GM12878 (cell line): ENCODE measurements around the gene FOXF1. TPM values are rescaled to one million over a fixed set of nuclear protein-coding genes. Genes with fewer than 3 reads are reported as not detected.
A peak's percentile ranks its signal among the peaks of the same experiment; 100 is the strongest.

Experiments
- CTCF ChIP-seq, 3 experiments: IDR thresholded peaks in 2 of 3; conservative IDR thresholded peaks in 1 of 3; 2 replicates each; pipeline ENCODE4 v1.5.1; 2011; ENCODE audit warnings: low read depth in 3 of 3, low read length in 3 of 3, mild to moderate bottlenecking in 3 of 3, control low read depth in 2 of 3, moderate library complexity in 2 of 3, inconsistent platforms in 1 of 3, mixed read lengths in 1 of 3; ENCODE audit not compliant: control insufficient read depth in 2 of 3, insufficient read depth in 1 of 3; ENCODE audit errors: extremely low read depth in 1 of 3
- HSF1 ChIP-seq: fragments of 150-350 bp; IDR thresholded peaks from 2 replicates; pipeline ENCODE4 v1.6.1; 2014; ENCODE audit warnings: mild to moderate bottlenecking, low read depth, low read length
- KAT2A ChIP-seq: conservative IDR thresholded peaks from 2 replicates; pipeline ENCODE4 v1.6.1; 2011; ENCODE audit warnings: low read depth, low read length; ENCODE audit not compliant: control insufficient read depth
- KDM1A ChIP-seq: fragments of 200-600 bp; sonication (generic); IDR thresholded peaks from 2 replicates; pipeline ENCODE4 v1.6.1; 2016; ENCODE audit warnings: borderline replicate concordance
- MAX ChIP-seq: IDR thresholded peaks from 2 replicates; pipeline ENCODE4 v1.6.1; 2012; ENCODE audit warnings: low read depth, low read length, improper control_type of control experiment
- MEF2A ChIP-seq: IDR thresholded peaks from 2 replicates; pipeline ENCODE4 v1.6.1; 2011; ENCODE audit warnings: low read depth, mild to moderate bottlenecking, low read length, moderate library complexity; ENCODE audit not compliant: insufficient read depth
- PAX5 ChIP-seq: IDR thresholded peaks from 2 replicates; pipeline ENCODE4 v1.6.1; 2011; ENCODE audit warnings: low read depth, low read length, borderline replicate concordance
- RAD21 ChIP-seq: IDR thresholded peaks from 2 replicates; pipeline ENCODE4 v1.6.1; 2011; ENCODE audit warnings: mild to moderate bottlenecking, low read depth, low read length, moderate library complexity; ENCODE audit not compliant: insufficient read depth
- SREBF1 ChIP-seq: IDR thresholded peaks from 2 replicates; pipeline ENCODE4 v1.6.1; 2012; ENCODE audit warnings: mild to moderate bottlenecking, low read length
- STAT1 ChIP-seq: fragments of 450-650 bp; conservative IDR thresholded peaks from 2 replicates; pipeline ENCODE4 v1.6.1; 2014; ENCODE audit warnings: antibody characterized with exemption, mild to moderate bottlenecking
- TCF12 ChIP-seq: IDR thresholded peaks from 2 replicates; pipeline ENCODE4 v1.6.1; 2011; ENCODE audit warnings: low read depth, mild to moderate bottlenecking, low read length
- TCF3 ChIP-seq: IDR thresholded peaks from 2 replicates; pipeline ENCODE4 v1.6.1; 2012; ENCODE audit warnings: low read depth, mild to moderate bottlenecking, low read length, borderline replicate concordance; ENCODE audit not compliant: insufficient read depth
- polyA plus RNA-seq, 11 experiments: library from polyadenylated mRNA; depleted of rRNA in 4 of 11; unstranded in 6 of 11; stranded (reverse) in 5 of 11; fragments of >200 nt; fragmentation: Nextera tagmentation in 4 of 11; fragmentation: Illumina TruSeq in 1 of 11; extraction: Ambion mirVana in 4 of 11; extraction: Trizol in 1 of 11; gene quantifications; 1 replicate in 1 of 11; 2 replicates in 10 of 11; pipeline versions ENCODE4 v1.2.1 to v1.2.3, GENCODE V29; 2011 to 2016; ENCODE audit warnings: inconsistent platforms in 2 of 11, missing spikeins in 2 of 11, low read depth in 1 of 11
- total RNA-seq, 4 experiments: library from RNA; depleted of rRNA in 3 of 4; stranded (reverse); fragments of >200 nt in 3 of 4; fragmentation: Illumina TruSeq in 1 of 4; extraction: Trizol in 1 of 4; gene quantifications; 2 replicates each; pipeline versions ENCODE4 v1.2.1 to v1.2.3, GENCODE V29; 2013 to 2021
- TF ChIP-seq, protein P1 (sequence below): fragments of 450-650 bp; IDR thresholded peaks from 2 replicates; pipeline ENCODE4 v1.6.1; 2016; ENCODE audit warnings: mild to moderate bottlenecking, moderate library complexity, borderline replicate concordance
- TF ChIP-seq, protein P2 (sequence below): fragments of 450-650 bp; formaldehyde crosslinking; IDR thresholded peaks from 2 replicates; pipeline ENCODE4 v1.4.0; 2022; ENCODE audit warnings: mild to moderate bottlenecking, moderate library complexity

The FOXF1 gene
- total and polyA plus RNA-seq, 10 of the 15 experiments (the other 5 are each of a cell fraction or from before 2014, with no cell fraction given), result 0.01 TPM; not detected in 9

GRCh38 chr16:86563469-86564345 is 53.4 kb downstream of the FOXF1 start (continued):
- peak; percentile 98 to 100 (median 100); a peak in 5 of 6 replicates for TF ChIP-seq CTCF (IDR thresholded peaks at IDR 0.05 in 2 of 3, conservative IDR thresholded peaks at IDR 0.05 in 1 of 3; ENCODE audit: control insufficient read depth in 2 of 3, extremely low read depth in 1 of 3, insufficient read depth in 1 of 3, low read depth in 3 of 3, low read length in 3 of 3)
- TF ChIP-seq MEF2A, result 0 out of 2 replicates have a peak, but pooled peaks have one; percentile 30
- TF ChIP-seq STAT1, result 0 out of 2 replicates have a peak, but pooled peaks have one; percentile 88
- peak; percentile 57; the same call in 1 of the 2 replicates for TF ChIP-seq TCF3
- no peak for TF ChIP-seq MAX
- TF ChIP-seq TCF12, result peak; percentile 89
- peak; percentile 98 for TF ChIP-seq RAD21
- TF ChIP-seq PAX5, result no peak
- TF ChIP-seq HSF1, result peak; percentile 54; the same call in 1 of the 2 replicates
- no peak for TF ChIP-seq KDM1A
- TF ChIP-seq, protein P1, sequence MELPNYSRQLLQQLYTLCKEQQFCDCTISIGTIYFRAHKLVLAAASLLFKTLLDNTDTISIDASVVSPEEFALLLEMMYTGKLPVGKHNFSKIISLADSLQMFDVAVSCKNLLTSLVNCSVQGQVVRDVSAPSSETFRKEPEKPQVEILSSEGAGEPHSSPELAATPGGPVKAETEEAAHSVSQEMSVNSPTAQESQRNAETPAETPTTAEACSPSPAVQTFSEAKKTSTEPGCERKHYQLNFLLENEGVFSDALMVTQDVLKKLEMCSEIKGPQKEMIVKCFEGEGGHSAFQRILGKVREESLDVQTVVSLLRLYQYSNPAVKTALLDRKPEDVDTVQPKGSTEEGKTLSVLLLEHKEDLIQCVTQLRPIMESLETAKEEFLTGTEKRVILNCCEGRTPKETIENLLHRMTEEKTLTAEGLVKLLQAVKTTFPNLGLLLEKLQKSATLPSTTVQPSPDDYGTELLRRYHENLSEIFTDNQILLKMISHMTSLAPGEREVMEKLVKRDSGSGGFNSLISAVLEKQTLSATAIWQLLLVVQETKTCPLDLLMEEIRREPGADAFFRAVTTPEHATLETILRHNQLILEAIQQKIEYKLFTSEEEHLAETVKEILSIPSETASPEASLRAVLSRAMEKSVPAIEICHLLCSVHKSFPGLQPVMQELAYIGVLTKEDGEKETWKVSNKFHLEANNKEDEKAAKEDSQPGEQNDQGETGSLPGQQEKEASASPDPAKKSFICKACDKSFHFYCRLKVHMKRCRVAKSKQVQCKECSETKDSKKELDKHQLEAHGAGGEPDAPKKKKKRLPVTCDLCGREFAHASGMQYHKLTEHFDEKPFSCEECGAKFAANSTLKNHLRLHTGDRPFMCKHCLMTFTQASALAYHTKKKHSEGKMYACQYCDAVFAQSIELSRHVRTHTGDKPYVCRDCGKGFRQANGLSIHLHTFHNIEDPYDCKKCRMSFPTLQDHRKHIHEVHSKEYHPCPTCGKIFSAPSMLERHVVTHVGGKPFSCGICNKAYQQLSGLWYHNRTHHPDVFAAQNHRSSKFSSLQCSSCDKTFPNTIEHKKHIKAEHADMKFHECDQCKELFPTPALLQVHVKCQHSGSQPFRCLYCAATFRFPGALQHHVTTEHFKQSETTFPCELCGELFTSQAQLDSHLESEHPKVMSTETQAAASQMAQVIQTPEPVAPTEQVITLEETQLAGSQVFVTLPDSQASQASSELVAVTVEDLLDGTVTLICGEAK, result no peak
- TF ChIP-seq, protein P2, sequence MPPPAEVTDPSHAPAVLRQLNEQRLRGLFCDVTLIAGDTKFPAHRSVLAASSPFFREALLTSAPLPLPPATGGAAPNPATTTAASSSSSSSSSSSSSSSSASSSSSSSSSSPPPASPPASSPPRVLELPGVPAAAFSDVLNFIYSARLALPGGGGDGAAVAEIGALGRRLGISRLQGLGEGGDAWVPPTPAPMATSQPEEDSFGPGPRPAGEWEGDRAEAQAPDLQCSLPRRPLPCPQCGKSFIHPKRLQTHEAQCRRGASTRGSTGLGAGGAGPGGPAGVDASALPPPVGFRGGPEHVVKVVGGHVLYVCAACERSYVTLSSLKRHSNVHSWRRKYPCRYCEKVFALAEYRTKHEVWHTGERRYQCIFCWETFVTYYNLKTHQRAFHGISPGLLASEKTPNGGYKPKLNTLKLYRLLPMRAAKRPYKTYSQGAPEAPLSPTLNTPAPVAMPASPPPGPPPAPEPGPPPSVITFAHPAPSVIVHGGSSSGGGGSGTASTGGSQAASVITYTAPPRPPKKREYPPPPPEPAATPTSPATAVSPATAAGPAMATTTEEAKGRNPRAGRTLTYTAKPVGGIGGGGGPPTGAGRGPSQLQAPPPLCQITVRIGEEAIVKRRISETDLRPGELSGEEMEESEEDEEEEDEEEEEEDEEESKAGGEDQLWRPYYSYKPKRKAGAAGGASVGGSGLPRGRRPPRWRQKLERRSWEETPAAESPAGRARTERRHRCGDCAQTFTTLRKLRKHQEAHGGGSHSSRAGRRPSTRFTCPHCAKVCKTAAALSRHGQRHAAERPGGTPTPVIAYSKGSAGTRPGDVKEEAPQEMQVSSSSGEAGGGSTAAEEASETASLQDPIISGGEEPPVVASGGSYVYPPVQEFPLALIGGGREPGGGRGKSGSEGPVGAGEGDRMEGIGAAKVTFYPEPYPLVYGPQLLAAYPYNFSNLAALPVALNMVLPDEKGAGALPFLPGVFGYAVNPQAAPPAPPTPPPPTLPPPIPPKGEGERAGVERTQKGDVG, result no peak
- TF ChIP-seq KAT2A, result no peak
- TF ChIP-seq SREBF1, result no peak; the same call in 1 of the 2 replicates
